A549 (cell line): ENCODE data around the gene CACNA1S. TPM values are rescaled to one million over a fixed set of nuclear protein-coding genes. Genes with fewer than 3 reads are reported as not detected.

Source experiments
- ATAC-seq, 2 experiments: fragments of 200-7000 bp in 1 of 2; fragments of >200 bp in 1 of 2; cut with Nextera tagmentation in 1 of 2; cut with Tn5 transposase in 1 of 2; 3 replicates each; pipeline versions ENCODE4 v1.8.0 to v1.9.1; 2018 to 2020; ENCODE audit warnings: mild to moderate bottlenecking in 1 of 2, moderate library complexity in 1 of 2
- CTCF ChIA-PET: fragments of 300-600 bp; sonication (Branson Sonifier 250); formaldehyde crosslinking; extraction: SDS; loops from one replicate; lab custom pipeline; 2021; ENCODE audit warnings: antibody characterized with exemption, inconsistent platforms; lab: Yijun Ruan, JAX
- POLR2A ChIA-PET: fragments of 350-600 bp; formaldehyde crosslinking; extraction: SDS; loops from one replicate; lab custom pipeline; 2021; ENCODE audit warnings: antibody characterized with exemption, inconsistent platforms; lab: Yijun Ruan, JAX
- DNase-seq, 2 experiments: peaks; one replicate each; pipeline versions ENCODE4 v3.0.0 to v3.0.0-alpha.2; 2011 to 2016; ENCODE audit warnings: low read depth in 1 of 2, low spot score in 1 of 2
- FAIRE-seq: peaks from 2 replicates; lab custom pipeline; 2011; peaks lifted over from hg19 to GRCh38; lab: Jason Lieb, UNC
- H3K27ac ChIP-seq, 2 experiments: fragments of >200 bp; sonication (Bioruptor Twin); formaldehyde crosslinking; 3 replicates each; pipeline ENCODE4 v1.5.1; 2016 to 2017
- H3K4me1 ChIP-seq: fragments of >200 bp; sonication (Bioruptor Twin); formaldehyde crosslinking; 3 replicates; pipeline ENCODE4 v1.6.1; 2016
- H3K4me2 ChIP-seq: fragments of >200 bp; sonication (Bioruptor Twin); formaldehyde crosslinking; 3 replicates; pipeline ENCODE4 v1.6.1; 2016
- H3K4me3 ChIP-seq: fragments of >200 bp; sonication (Bioruptor Twin); formaldehyde crosslinking; 3 replicates; pipeline ENCODE4 v1.5.1; 2016
- H3K9me3 ChIP-seq: fragments of >200 bp; sonication (Bioruptor Twin); formaldehyde crosslinking; 3 replicates; pipeline ENCODE4 v1.6.1; 2016
- BHLHE40 ChIP-seq: IDR thresholded peaks from 2 replicates; pipeline ENCODE4 v1.6.1; 2012; ENCODE audit warnings: low read depth, low read length, inconsistent platforms
- CBX2 ChIP-seq: fragments of 200-600 bp; sonication (generic); IDR thresholded peaks from 2 replicates; pipeline ENCODE4 v1.6.1; 2016; ENCODE audit warnings: low read depth, mild to moderate bottlenecking, borderline replicate concordance
- CBX8 ChIP-seq: fragments of 200-600 bp; sonication (generic); IDR thresholded peaks from 2 replicates; pipeline ENCODE4 v1.6.1; 2016
- CHD2 ChIP-seq: fragments of 150-350 bp; IDR thresholded peaks from 2 replicates; pipeline ENCODE4 v1.6.1; 2014; ENCODE audit warnings: low read length; ENCODE audit not compliant: partially characterized antibody
- CHD4 ChIP-seq: fragments of 200-600 bp; sonication (generic); IDR thresholded peaks from 2 replicates; pipeline ENCODE4 v1.6.1; 2016; ENCODE audit warnings: antibody characterized with exemption, mild to moderate bottlenecking, borderline replicate concordance
- EHMT2 ChIP-seq: fragments of 200-600 bp; sonication (generic); IDR thresholded peaks from 2 replicates; pipeline ENCODE4 v1.6.1; 2016; ENCODE audit warnings: antibody characterized with exemption, low read depth, mild to moderate bottlenecking, moderate library complexity
- EP300 ChIP-seq, 2 experiments: fragments of >200 bp; sonication (Bioruptor Twin); formaldehyde crosslinking; IDR thresholded peaks; 2 replicates in 1 of 2; 3 replicates in 1 of 2; pipeline ENCODE4 v1.6.1; 2016 to 2017
- ESRRA ChIP-seq: fragments of 150-350 bp; IDR thresholded peaks from 2 replicates; pipeline ENCODE4 v1.6.1; 2014; ENCODE audit warnings: mild to moderate bottlenecking, low read length, borderline replicate concordance
- FOSB ChIP-seq: fragments of 250-450 bp; sonication (Bioruptor Pico); IDR thresholded peaks from 2 replicates; pipeline ENCODE4 v1.5.0; 2020; ENCODE audit warnings: mild to moderate bottlenecking, moderate library complexity
- FOXS1 ChIP-seq: fragments of 250-450 bp; sonication (Bioruptor Pico); IDR thresholded peaks from 2 replicates; pipeline ENCODE4 v1.5.0; 2020; ENCODE audit warnings: mild to moderate bottlenecking, moderate library complexity
- HOXA7 ChIP-seq: fragments of 250-450 bp; sonication (Bioruptor Pico); IDR thresholded peaks from 2 replicates; pipeline ENCODE4 v1.5.0; 2020; ENCODE audit warnings: mild to moderate bottlenecking, moderate library complexity
- HOXB5 ChIP-seq: fragments of 250-450 bp; sonication (Bioruptor Pico); IDR thresholded peaks from 2 replicates; pipeline ENCODE4 v1.5.0; 2020; ENCODE audit warnings: mild to moderate bottlenecking, moderate library complexity
- KDM1A ChIP-seq: fragments of 200-600 bp; sonication (generic); IDR thresholded peaks from 2 replicates; pipeline ENCODE4 v1.6.1; 2016; ENCODE audit warnings: low read depth, mild to moderate bottlenecking
- MAFK ChIP-seq: fragments of 450-650 bp; IDR thresholded peaks from 2 replicates; pipeline ENCODE4 v1.6.1; 2014; ENCODE audit not compliant: partially characterized antibody
- NFE2L2 ChIP-seq: fragments of 150-350 bp; conservative IDR thresholded peaks from 2 replicates; pipeline ENCODE4 v1.6.1; 2014; ENCODE audit warnings: low read length
- RARB ChIP-seq: fragments of 250-450 bp; sonication (Bioruptor Pico); IDR thresholded peaks from 2 replicates; pipeline ENCODE4 v1.8.0; 2021; ENCODE audit warnings: mild to moderate bottlenecking, moderate library complexity
- RCOR1 ChIP-seq: fragments of 150-350 bp; IDR thresholded peaks from 2 replicates; pipeline ENCODE4 v1.6.1; 2014; ENCODE audit warnings: antibody characterized with exemption, low read length, low read depth
- SMC3 ChIP-seq: fragments of >200 bp; sonication (Bioruptor Twin); formaldehyde crosslinking; IDR thresholded peaks from 3 replicates; pipeline ENCODE4 v1.6.1; 2018; ENCODE audit warnings: inconsistent platforms
- SREBF2 ChIP-seq: fragments of 450-650 bp; IDR thresholded peaks from 2 replicates; pipeline ENCODE4 v1.6.1; 2014; ENCODE audit warnings: mild to moderate bottlenecking, moderate library complexity
- TP53 ChIP-seq: fragments of 250-450 bp; sonication (Bioruptor Pico); IDR thresholded peaks from 2 replicates; pipeline ENCODE4 v1.5.0; 2021; ENCODE audit warnings: mild to moderate bottlenecking, moderate library complexity
- WGBS: methylation state at CpG from one replicate; pipeline ENCODE4 v1.1.6; 2017; ENCODE audit errors: missing lambda C conversion rate; 5-methylcytosine and 5-hydroxymethylcytosine counted together
- polyA plus RNA-seq, 4 experiments: library from polyadenylated mRNA; depleted of rRNA in 3 of 4; stranded (reverse); fragments of >200 nt; fragmentation: RNase III in 1 of 4; extraction: RNeasy Plus Mini Kit Qiagen cat#74134 plus additional on column Dnase treatment in 1 of 4; gene quantifications; 2 replicates in 3 of 4; 3 replicates in 1 of 4; pipeline ENCODE4 v1.2.3, GENCODE V29; 2011 to 2017
- TF ChIP-seq, protein P1 (sequence below): fragments of 250-450 bp; sonication (Bioruptor Pico); IDR thresholded peaks from 2 replicates; pipeline ENCODE4 v1.5.0; 2021; ENCODE audit warnings: mild to moderate bottlenecking, moderate library complexity, borderline replicate concordance
- TF ChIP-seq, protein P2 (sequence below): IDR thresholded peaks from 2 replicates; pipeline ENCODE4 v1.6.1; 2012; ENCODE audit warnings: low read depth, borderline replicate concordance
- TF ChIP-seq, protein P3 (sequence below): fragments of 250-450 bp; sonication (Bioruptor Pico); IDR thresholded peaks from 2 replicates; pipeline ENCODE4 v1.5.0; 2020; ENCODE audit warnings: low read depth, mild to moderate bottlenecking, moderate library complexity
- TF ChIP-seq, protein P4 (sequence below): fragments of >200 bp; sonication (Bioruptor Twin); formaldehyde crosslinking; IDR thresholded peaks from 3 replicates; pipeline ENCODE4 v1.6.1; 2016
- TF ChIP-seq, protein P5 (sequence below): fragments of >200 bp; sonication (Bioruptor Twin); formaldehyde crosslinking; IDR thresholded peaks from 3 replicates; pipeline ENCODE4 v1.5.1; 2016
- TF ChIP-seq, protein P6 (sequence below): fragments of 150-350 bp; IDR thresholded peaks from 2 replicates; pipeline ENCODE4 v1.6.1; 2014; ENCODE audit warnings: low read depth, mild to moderate bottlenecking, low read length

Gene CACNA1S
- polyA plus RNA-seq, 2 of the 4 experiments (the other 2 are of a cell fraction) = 0.01 TPM; not detected in 1

DNA sequence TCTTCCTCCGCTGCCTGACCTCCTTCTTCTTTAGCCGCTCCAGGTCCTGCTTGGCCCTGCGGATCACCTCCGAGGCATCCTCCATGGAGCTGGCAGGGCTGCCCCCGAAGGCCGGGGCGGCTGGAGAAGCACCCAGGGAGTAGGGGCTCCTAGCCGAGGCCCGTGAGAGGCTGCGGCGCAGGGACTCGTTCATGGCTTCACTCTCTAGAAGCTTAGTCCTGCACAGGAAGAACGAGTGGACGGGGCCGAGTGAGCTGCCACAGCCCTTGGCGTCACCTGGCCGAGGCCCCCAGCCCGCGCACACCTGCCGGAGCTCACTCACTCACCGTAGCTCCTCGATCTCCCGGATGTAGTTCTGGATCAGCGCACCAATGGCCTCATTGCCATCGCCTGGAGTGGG lies 111.8 kb downstream of the CACNA1S start:
- 94% methylated on average over 24 of the region's 25 CpGs for WGBS
- Histone ChIP-seq H3K27ac (no peak overlapping the region), H3K9me3 (no peaks in the 10 kb centered on the region), H3K4me3 (no peak overlapping the region), H3K4me2 (no peak overlapping the region), H3K4me1 (no peaks in the 10 kb centered on the region)
- no peak for DNase-seq
- no peak for FAIRE-seq
- ATAC-seq = no peak
- TF ChIP-seq RARB (CRISPR knock-in tag) (no peak), CHD2 (no peak), KDM1A (no peak), CHD4 (no peak), EHMT2 (no peak), MAFK (no peak), ESRRA (no peak), CBX2 (no peak), SREBF2 (no peak), HOXA7 (CRISPR knock-in tag) (no peak), HOXB5 (CRISPR knock-in tag) (no peak)
- TF ChIP-seq, protein P1, sequence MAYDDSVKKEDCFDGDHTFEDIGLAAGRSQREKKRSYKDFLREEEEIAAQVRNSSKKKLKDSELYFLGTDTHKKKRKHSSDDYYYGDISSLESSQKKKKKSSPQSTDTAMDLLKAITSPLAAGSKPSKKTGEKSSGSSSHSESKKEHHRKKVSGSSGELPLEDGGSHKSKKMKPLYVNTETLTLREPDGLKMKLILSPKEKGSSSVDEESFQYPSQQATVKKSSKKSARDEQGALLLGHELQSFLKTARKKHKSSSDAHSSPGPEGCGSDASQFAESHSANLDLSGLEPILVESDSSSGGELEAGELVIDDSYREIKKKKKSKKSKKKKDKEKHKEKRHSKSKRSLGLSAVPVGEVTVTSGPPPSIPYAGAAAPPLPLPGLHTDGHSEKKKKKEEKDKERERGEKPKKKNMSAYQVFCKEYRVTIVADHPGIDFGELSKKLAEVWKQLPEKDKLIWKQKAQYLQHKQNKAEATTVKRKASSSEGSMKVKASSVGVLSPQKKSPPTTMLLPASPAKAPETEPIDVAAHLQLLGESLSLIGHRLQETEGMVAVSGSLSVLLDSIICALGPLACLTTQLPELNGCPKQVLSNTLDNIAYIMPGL (CRISPR knock-in tag) = no peak
- TF ChIP-seq, protein P2, sequence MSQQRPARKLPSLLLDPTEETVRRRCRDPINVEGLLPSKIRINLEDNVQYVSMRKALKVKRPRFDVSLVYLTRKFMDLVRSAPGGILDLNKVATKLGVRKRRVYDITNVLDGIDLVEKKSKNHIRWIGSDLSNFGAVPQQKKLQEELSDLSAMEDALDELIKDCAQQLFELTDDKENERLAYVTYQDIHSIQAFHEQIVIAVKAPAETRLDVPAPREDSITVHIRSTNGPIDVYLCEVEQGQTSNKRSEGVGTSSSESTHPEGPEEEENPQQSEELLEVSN = no peak
- ChIA-PET CTCF (interaction anchor here (1.2 to 2.2 kb wide), 3 partner anchors 18 to 32 kb away, joined by 3 to 6 read pairs (median 5); no protein-coding TSS in a partner anchor), POLR2A (no interaction called here)

DNA sequence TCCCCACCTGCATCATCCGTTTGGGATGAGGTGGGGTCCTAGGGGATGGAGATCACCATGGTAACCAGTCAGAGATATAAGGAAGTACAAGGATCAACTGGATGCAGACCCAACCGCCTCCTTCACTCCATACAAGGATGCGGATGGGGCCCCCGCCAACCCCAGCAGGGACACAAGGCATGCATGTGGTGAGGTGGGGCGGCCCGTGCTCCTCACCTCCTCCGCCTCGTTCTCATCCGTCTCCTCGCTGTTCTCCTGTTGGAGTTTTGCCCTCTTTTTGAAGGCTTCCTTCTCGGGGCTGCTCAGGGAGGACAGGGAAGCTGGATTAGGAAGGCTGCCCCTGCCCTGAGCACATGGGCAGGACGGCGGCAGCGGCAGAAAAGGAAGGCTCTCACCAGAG lies 112.6 kb downstream of the CACNA1S start:
- Histone ChIP-seq H3K4me1 (no peaks in the 10 kb centered on the region), H3K27ac (no peak overlapping the region), H3K9me3 (no peaks in the 10 kb centered on the region), H3K4me2 (no peak overlapping the region), H3K4me3 (no peak overlapping the region)
- 86% methylated on average over 14 of the region's 14 CpGs for WGBS
- ChIA-PET CTCF (interaction anchor here (1.2 to 1.7 kb wide), 2 partner anchors 28 to 31 kb away, joined by 3 to 6 read pairs; no protein-coding TSS in a partner anchor), POLR2A (no interaction called here)
- ATAC-seq (no peak), DNase-seq (no peak), FAIRE-seq (no peak)
- TF ChIP-seq CHD2 (no peak), FOSB (CRISPR knock-in tag) (no peak), BHLHE40 (no peak), ESRRA (no peak), RCOR1 (no peak), EP300 (IDR thresholded peaks at IDR 0.05) (no peak), MAFK (no peak), CBX8 (no peak), SMC3 (no peak), FOXS1 (no peak), NFE2L2 (no peak), TP53 (CRISPR knock-in tag) (no peak)
- TF ChIP-seq, protein P1 (CRISPR knock-in tag) = no peak
- TF ChIP-seq, protein P2 = no peak
- TF ChIP-seq, protein P3, sequence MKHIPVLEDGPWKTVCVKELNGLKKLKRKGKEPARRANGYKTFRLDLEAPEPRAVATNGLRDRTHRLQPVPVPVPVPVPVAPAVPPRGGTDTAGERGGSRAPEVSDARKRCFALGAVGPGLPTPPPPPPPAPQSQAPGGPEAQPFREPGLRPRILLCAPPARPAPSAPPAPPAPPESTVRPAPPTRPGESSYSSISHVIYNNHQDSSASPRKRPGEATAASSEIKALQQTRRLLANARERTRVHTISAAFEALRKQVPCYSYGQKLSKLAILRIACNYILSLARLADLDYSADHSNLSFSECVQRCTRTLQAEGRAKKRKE = no peak
- TF ChIP-seq, protein P4, sequence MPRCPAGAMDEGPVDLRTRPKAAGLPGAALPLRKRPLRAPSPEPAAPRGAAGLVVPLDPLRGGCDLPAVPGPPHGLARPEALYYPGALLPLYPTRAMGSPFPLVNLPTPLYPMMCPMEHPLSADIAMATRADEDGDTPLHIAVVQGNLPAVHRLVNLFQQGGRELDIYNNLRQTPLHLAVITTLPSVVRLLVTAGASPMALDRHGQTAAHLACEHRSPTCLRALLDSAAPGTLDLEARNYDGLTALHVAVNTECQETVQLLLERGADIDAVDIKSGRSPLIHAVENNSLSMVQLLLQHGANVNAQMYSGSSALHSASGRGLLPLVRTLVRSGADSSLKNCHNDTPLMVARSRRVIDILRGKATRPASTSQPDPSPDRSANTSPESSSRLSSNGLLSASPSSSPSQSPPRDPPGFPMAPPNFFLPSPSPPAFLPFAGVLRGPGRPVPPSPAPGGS = no peak
- TF ChIP-seq, protein P5, sequence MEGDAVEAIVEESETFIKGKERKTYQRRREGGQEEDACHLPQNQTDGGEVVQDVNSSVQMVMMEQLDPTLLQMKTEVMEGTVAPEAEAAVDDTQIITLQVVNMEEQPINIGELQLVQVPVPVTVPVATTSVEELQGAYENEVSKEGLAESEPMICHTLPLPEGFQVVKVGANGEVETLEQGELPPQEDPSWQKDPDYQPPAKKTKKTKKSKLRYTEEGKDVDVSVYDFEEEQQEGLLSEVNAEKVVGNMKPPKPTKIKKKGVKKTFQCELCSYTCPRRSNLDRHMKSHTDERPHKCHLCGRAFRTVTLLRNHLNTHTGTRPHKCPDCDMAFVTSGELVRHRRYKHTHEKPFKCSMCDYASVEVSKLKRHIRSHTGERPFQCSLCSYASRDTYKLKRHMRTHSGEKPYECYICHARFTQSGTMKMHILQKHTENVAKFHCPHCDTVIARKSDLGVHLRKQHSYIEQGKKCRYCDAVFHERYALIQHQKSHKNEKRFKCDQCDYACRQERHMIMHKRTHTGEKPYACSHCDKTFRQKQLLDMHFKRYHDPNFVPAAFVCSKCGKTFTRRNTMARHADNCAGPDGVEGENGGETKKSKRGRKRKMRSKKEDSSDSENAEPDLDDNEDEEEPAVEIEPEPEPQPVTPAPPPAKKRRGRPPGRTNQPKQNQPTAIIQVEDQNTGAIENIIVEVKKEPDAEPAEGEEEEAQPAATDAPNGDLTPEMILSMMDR = no peak
- TF ChIP-seq, protein P6, sequence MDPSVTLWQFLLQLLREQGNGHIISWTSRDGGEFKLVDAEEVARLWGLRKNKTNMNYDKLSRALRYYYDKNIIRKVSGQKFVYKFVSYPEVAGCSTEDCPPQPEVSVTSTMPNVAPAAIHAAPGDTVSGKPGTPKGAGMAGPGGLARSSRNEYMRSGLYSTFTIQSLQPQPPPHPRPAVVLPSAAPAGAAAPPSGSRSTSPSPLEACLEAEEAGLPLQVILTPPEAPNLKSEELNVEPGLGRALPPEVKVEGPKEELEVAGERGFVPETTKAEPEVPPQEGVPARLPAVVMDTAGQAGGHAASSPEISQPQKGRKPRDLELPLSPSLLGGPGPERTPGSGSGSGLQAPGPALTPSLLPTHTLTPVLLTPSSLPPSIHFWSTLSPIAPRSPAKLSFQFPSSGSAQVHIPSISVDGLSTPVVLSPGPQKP = no peak
- TF ChIP-seq, all 56 proteins: peak for 0
